HG03108 (cell line): Measurements from ENCODE around the gene TMEM131.
A peak's percentile ranks its signal among the peaks of the same experiment; 100 is the strongest.
"Not testable (repeated sequence)": the region's sequence is repeated elsewhere in the genome, so short reads cannot be mapped to it uniquely, and the experiment has no call there.

Experiments used
- ATAC-seq: cut with Tn5 transposase; IDR thresholded peaks from one replicate; pipeline ENCODE4 v1.9.1; 2021; ENCODE audit warnings: moderate library complexity; ENCODE audit not compliant: unreplicated experiment

TMEM131 gene

GRCh38 chr2:97995734-97996624 lies at the start of gene TMEM131:
TMEM131 (minus strand) TSS chr2:97995948; CDS start chr2:97995662, 286 bp downstream.
- ATAC-seq, result peak; percentile 72

- ATAC-seq, result not testable (repeated sequence)
These were observed 49.0 kb upstream of the TMEM131 start for GRCh38 chr2:98044730-98045129.

DNA sequence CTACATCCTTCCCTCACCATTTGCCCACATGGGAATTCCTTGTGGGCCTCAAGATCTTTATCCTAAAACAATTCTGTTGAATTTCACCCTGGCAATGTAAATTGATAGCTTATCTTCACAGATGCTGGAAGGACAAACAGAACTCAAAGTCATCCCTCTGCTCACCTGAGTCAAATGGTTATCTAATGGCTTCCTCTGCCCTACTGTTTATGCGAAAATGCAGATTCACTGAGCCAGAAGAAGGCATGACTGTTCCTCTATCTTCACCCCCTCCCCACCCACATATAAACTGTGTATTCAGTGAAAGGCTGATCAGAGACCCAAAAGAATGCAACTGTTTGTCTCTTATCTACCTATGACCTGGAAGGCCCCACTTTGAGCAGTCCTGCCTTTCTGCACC lies 47.4 kb upstream of the TMEM131 start:
- ATAC-seq, result no peak

- no peak for ATAC-seq
These were observed 44.7 kb upstream of the TMEM131 start for GRCh38 chr2:98040331-98040939.

DNA sequence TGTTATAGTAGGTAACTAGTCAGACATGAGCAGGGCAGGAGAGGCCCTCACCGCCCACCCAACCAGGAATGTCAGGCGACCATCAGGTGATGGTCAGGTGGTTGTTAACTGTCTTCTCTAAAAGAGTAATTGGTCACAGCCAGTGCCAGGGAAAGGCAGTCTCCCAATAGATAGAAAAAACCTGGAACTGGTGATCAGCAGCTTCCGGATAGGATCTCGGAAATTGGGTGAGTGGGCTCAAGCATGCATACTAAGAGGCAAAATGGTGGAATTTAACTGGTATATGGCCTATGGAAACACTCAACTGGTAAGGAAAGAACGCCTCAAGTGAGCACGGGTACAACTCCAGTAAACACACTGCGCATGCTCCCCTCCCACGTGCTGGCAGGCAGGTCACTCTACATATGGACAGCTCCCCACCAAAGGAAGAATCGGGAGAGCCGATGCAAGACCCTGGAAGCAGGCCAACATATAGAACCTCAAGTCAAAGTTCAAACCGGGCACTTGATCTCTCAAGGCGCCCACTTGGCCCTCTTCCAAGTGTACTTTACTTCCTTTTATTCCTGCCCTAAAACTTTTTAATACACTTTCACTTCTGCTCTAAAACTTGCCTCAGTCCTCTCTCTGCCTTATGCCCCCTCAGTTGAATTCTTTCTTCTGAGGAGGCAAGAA lies 43.5 kb upstream of the TMEM131 start:
- ATAC-seq, result no peak

GRCh38 chr2:98037666-98038336 lies 42.1 kb upstream of the TMEM131 start:
- ATAC-seq, result no peak

DNA sequence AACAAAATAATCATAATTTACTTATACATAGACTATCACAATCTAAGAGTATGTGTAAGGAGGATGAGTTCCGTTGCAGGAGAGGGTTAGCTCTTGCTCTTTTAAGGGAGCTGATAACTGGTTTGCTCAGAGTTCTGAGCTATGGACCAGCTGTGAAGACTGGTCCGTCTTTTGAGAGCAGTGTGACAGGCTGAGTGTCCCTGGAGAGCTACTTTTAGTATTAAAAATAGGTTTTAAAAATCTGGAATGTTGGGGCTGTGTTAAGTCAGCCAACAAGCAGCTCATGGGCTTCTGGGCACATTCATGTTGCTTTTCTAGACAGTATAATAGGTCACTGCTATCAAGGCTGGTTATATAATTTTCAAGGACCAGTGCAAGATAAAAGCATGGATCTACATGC lies 41.5 kb upstream of the TMEM131 start:
- no peak for ATAC-seq

DNA sequence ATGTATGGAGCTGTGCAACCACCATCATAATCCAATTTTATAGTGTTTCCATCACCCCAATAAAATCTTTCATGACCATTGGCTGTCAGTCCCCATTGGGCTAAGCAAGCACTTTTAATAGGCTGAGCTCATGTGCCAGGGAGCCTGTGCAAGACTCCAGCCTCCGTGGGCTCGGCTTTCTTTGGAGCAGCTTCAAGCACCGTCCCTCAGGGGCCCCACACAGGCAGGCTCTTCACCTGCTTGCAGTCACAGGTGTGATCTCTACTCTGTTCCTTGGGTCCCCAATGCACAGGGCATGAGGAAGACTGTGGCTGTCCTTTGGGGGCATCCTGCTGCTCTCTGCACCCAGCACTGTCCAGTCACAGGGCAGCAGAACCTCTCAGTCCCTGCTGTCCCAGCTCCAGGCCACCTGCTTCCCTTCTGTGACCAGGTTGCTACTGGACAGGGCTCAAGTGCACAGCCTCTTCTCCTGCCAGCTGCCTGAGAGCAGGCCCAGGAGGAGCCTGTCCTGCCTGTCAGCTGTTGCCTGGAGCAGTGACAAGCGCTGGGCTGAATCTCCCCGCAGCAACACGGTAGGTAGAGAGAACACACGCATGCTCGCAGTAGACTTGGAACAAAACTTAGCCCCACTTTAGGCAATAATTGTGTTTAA lies 40.7 kb upstream of the TMEM131 start:
- no peak for ATAC-seq

DNA sequence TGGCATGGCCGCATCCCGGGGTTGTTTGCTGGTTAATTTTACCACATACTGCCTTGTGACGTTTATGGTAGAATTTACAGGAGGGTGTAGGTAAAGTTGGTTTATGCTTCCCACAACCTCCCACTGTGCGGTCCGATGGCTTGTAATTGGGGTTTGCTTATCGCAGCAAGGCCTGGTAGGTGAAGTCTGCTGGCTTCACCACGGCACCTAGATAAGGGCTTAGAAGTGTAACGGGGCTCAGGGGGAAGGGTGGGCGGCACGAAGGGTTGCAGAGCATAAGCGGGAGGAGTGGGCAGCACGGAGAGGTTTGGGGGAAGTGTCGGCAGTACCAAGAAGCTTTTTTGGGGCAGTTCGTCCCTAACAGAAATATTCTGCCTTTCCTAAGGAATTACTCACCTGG lies 39.0 kb upstream of the TMEM131 start:
- no peak for ATAC-seq

GRCh38 chr2:98032086-98032485 lies 36.3 kb upstream of the TMEM131 start:
- ATAC-seq, result no peak

DNA sequence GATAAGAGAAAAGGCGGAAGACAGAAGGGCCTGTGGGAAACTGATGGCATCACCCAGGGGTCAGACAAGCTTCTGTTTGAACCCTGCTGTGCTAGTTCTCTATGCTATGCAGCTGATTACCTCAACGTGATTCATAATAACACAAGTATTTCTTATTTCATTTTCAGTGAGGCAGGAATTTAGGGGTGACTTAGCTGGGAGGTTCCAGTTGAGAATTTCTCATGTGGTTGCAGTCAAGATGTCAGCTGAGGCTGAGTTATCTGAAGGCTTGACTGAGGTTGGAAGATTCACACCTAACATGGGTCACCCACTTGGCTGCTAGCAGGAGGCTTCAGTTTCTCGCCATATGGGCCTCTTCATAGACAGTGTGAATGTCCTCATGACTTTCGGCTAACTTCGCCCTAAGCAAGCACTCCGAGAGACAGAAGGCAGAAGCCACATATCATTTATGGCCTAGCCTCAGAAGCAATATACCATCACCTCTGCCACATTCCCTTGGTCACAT lies 34.0 kb upstream of the TMEM131 start:
- no peak for ATAC-seq

DNA sequence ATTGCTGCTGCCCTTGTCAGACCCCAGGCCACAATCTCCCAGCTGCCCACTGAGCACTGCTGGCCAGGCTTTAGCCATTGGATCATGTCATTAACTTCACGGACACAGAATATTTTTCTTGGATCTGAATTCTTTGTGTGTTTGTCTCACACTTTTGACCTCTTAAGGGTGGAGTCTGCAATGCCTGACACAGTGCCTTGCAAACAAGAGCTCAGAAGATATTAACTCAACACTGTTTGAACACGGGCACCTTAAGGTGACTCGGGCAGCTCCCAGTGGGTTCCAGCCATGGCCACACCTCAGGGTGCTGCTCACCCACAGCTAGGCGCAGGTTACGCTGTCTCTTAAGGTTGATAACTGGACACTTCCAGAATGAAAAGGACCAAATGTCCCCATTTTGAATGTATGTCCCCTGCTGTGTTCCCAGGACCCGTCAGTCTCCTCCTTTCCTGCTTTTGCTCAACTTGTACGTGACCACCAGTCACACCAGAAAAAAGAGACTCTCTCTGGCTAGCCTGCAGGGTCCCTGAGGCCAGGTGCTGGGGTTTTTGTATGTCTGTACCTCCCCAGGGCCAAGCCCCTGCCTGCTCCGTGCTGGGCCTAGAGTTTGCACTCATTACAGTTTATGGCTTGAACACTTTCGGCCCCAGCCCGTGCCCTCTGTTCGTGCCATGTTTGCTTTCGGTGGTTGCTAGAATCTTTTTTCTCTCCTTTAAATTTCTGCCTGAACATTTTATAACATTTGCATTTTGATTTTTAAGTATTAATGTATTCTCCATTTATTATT lies 33.4 kb upstream of the TMEM131 start:
- ATAC-seq, result no peak

- no peak for ATAC-seq
These were observed 32.4 kb upstream of the TMEM131 start for GRCh38 chr2:98028101-98028561.

GRCh38 chr2:98027538-98027937 lies 31.8 kb upstream of the TMEM131 start:
- peak; percentile 30 for ATAC-seq

GRCh38 chr2:98026927-98027522 lies 31.3 kb upstream of the TMEM131 start:
- ATAC-seq, result peak; percentile 82

- no peak for ATAC-seq
These were observed 30.5 kb upstream of the TMEM131 start for GRCh38 chr2:98026292-98026691.

GRCh38 chr2:98025481-98026037 lies 29.8 kb upstream of the TMEM131 start:
- no peak for ATAC-seq

DNA sequence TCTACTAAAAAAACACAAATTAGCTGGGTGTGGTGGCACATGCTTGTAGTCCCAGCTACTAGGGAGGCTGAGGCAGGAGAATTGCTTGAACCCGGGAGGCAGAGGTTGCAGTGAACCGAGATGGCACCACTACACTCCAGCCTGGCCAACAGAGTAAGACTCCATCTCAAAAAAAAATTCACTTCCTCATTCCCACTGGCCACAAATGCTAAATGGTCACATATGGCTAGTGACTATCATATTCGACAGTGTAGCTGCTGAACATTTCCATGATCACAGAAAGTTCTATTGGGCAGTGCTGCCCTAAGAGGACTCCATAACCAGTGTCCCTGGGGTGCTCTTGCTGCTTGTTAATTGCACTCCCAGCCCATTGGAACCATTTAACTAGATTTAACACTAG lies 26.3 kb upstream of the TMEM131 start:
- not testable (repeated sequence) for ATAC-seq
